RPMI8226 (cell line): Measurements from ENCODE around the gene CYSLTR2.

Experiments
- DNase-seq: peaks from one replicate; pipeline ENCODE4 v3.0.0-alpha.2; 2015

CYSLTR2 gene

DNA sequence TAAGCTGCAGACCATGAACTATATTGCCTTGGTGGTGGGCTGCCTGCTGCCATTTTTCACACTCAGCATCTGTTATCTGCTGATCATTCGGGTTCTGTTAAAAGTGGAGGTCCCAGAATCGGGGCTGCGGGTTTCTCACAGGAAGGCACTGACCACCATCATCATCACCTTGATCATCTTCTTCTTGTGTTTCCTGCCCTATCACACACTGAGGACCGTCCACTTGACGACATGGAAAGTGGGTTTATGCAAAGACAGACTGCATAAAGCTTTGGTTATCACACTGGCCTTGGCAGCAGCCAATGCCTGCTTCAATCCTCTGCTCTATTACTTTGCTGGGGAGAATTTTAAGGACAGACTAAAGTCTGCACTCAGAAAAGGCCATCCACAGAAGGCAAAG, 53.7 kb downstream of the CYSLTR2 start:
- no peak for DNase-seq

- DNase-seq: no peak
These were observed 55.0 kb downstream of the CYSLTR2 start for GRCh38 chr13:48708764-48709163.

DNA sequence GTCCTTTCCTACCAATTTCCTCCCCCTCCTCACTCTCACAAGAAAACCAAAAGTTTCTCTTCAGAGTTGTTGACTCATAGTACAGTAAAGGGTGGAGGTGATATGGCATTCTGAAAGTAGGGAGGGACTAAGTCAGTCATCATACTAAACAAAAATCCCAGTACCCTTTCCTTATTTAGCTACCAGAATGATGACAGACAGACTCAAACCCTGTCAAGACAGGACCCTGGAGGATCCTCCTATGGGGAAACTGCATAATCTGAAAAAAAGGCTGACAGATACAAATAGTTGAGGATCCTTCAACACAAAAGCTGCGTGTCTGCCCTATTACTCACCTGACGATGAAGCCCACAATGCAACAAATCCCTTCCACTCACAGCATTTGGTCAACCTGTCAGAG, 55.5 kb downstream of the CYSLTR2 start:
- DNase-seq: no peak

- no peak for DNase-seq
These were observed 56.4 kb downstream of the CYSLTR2 start for GRCh38 chr13:48710160-48710559.

DNA sequence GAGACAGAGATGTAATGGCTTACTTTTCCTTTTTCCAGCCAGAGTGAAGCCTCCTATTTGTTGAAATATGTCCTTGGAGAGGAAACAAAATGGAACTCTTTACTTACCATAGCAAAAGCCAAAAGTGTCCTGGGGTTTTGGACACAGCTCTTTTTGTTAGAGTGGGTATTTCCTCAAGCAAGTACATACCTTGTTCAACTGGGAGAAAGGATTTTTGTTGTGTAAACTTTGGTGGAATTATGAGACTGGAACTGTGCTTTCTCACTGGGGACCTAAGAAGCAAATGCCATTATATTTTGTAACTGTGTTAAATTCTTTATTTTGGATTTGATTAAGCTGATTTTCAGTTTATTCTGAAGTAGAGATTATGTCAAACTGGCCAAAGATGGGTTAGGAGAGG, 58.4 kb downstream of the CYSLTR2 start:
- DNase-seq: no peak

DNA sequence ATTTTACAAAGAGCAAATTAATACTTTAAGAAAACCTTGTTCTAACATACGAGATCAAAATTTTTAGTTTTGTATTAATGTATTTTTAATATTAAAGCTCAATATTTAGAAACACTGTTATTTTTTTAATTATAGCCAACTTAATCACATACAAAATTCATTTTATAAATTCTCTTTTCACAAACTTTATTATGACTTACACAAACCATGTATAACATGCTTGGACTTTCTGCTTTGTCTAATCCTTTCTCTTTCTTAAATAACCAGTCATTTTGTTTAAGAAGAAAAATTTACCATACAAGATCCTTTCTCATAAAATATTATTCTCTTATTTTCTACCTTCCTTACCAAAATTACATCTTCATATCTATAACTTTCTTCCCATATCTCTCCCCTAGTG, 62.2 kb downstream of the CYSLTR2 start:
- DNase-seq: no peak

- no peak for DNase-seq
These were observed 66.9 kb downstream of the CYSLTR2 start for GRCh38 chr13:48720621-48721020.

DNA sequence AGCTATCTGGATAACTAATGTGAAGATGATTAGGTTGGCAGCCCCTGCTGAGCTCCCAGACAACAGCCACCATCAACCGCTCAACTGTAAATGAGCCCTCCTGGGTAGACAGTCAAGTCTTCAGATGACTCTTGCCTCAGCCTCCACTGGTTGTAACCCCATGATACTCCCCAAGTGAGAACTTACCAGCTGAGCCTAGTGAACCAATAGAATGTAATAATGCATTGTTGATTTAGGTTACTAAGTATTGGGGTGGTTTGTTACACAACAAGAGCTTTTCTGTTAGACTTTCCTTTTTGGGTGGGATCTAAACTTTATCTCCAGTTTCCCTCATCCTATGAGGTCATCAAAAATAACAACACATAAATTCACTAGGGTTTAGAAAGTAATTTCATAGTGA, 69.4 kb downstream of the CYSLTR2 start:
- no peak for DNase-seq

DNA sequence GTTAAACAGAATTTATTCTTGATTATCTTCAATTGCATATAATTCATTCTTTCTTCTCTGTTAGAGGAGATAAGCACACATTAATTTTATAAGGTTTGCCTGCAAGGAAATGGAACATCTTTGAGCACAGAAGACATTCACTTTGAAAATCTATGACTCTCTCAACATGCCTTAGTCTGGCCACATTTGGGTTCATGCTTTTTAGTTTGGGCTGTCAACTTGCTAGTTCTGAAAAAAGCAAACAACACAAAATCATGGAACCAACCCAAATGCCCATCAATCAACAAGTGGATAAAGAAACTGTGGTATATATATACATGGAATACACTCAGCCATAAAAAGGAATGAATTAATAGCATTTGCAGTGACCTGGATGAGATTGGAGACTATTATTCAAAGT, 71.5 kb downstream of the CYSLTR2 start:
- DNase-seq: no peak

- no peak for DNase-seq
These were observed 73.0 kb downstream of the CYSLTR2 start for GRCh38 chr13:48726711-48727110.

DNA sequence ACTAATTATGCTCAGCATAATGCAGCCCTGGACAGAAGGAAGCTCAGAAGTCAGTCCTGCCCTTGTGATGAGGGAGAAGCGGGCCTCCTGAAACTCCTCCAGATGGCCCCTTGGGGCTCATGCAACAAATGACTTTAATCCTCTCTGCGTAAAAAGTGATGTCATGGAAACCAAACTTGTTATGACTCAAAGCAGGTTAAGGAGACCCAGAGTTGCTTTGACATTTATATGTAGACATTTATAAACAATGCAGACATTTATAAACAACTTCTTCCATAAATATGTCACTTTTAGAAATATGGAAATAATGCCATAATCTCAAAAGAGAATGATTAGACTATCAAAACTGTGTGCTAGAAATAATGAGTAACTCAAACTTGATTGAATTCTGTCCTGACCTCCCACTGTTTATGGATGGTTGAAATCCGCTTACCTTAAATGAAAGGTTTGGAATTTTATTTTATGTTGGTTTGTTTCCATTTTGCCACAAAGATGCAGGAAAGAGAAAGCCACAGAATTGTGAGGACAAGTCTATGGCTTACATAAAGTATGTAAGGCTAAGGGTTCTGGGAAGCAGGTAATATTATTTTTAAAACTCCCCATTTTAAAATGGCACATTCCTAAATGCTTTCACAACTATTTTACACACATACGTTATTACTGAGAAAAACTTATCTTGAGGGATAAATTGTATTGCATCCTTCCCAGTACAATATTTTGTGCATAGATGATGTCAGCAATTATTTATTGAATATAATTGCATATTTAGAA, 73.7 kb downstream of the CYSLTR2 start:
- no peak for DNase-seq

- DNase-seq: peak; percentile 63
These were observed 74.5 kb downstream of the CYSLTR2 start for GRCh38 chr13:48728226-48728625.

- no peak for DNase-seq
These were observed 75.1 kb downstream of the CYSLTR2 start for GRCh38 chr13:48728876-48729275.

GRCh38 chr13:48729856-48730255, 76.1 kb downstream of the CYSLTR2 start:
- no peak for DNase-seq

- no peak for DNase-seq
These were observed 77.4 kb downstream of the CYSLTR2 start for GRCh38 chr13:48731001-48731658.

DNA sequence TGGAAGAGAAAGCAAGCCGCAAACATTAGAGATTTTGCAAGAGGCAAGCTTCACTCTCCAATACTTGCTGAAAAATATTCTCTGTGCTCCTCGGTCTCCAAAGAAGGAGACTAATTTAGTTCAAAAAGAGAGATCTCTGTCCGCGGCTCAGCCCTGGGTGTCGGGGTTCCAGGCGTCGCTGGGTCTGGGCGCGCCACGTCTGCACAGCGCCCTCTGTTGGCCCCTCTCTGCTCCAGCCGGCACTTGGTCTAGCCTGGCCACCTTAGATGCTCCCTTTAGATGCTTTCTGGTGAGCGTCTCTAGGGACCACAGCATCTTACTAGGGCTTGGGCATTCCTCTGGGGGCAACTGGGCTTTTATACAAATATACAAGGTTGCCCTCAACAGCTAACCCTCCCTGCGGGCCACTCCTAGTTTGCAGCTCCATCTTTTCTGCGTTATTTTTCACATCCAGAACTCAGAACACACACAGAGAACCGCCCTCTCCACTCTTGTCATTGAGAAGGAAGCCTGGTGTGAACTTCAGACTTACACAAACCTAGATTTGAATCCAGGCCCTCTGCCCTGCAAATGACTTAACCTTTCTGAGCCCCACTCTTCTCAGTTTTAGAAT, 78.3 kb downstream of the CYSLTR2 start:
- no peak for DNase-seq

- no peak for DNase-seq
These were observed 80.1 kb downstream of the CYSLTR2 start for GRCh38 chr13:48733739-48734335.

GRCh38 chr13:48735571-48735970, 81.8 kb downstream of the CYSLTR2 start:
- no peak for DNase-seq

- peak; percentile 32 for DNase-seq
These were observed 84.0 kb downstream of the CYSLTR2 start for GRCh38 chr13:48737689-48738088.

GRCh38 chr13:48738311-48738710, 84.6 kb downstream of the CYSLTR2 start:
- DNase-seq: peak; percentile 32

- DNase-seq: no peak
These were observed 85.7 kb downstream of the CYSLTR2 start for GRCh38 chr13:48739386-48739964.

DNA sequence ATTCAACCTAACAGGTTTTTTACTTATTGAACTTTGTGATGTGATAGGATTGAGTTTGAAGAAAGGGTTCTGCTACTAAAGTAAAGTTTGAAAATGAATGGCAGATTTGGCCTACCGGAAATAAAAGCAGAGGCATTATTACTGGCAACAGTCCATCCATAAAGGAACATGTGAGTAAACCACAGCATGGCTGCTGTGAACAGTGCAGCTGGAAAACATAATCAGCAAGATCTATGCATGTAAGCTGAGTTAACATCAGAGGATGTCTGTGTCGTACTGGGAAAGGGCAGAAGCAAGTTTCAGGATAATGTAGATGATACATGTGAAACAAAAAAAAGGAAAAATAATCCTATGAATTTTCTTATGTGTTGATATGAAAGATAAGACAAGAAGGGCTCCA, 87.6 kb downstream of the CYSLTR2 start:
- DNase-seq: peak; percentile 43

- DNase-seq: no peak
These were observed 93.1 kb downstream of the CYSLTR2 start for GRCh38 chr13:48746821-48747220.
